Keratinocyte (primary cell): ENCODE results near the gene TLL1. TPM values are rescaled to one million over a fixed set of nuclear protein-coding genes. Genes with fewer than 3 reads are reported as not detected.

Source experiments
- DNase-seq: peaks from one replicate; pipeline ENCODE4 v3.0.0-alpha.2; 2011; ENCODE audit warnings: low read depth, missing footprints, low spot score
- FAIRE-seq: peaks from 2 replicates; lab custom pipeline; 2011; peaks lifted over from hg19 to GRCh38; lab: Jason Lieb, UNC
- H2AFZ ChIP-seq: 2 replicates; pipeline ENCODE4 v1.6.0; 2012; ENCODE audit warnings: low read length, control low read depth, inconsistent platforms; ENCODE audit not compliant: control insufficient read depth
- H3K27ac ChIP-seq: 2 replicates; pipeline ENCODE4 v1.5.1; 2011; ENCODE audit warnings: low read length; ENCODE audit not compliant: control insufficient read depth, insufficient read depth
- H3K27me3 ChIP-seq: 3 replicates; pipeline ENCODE4 v1.6.0; 2011; ENCODE audit warnings: low read length; ENCODE audit not compliant: control insufficient read depth, insufficient read depth; ENCODE audit errors: extremely low read depth
- H3K36me3 ChIP-seq, 2 experiments: 2 replicates in 1 of 2; 3 replicates in 1 of 2; pipeline ENCODE4 v1.5.1; 2011; ENCODE audit warnings: low read length in 2 of 2, mild to moderate bottlenecking in 1 of 2; ENCODE audit not compliant: control insufficient read depth in 2 of 2, insufficient read depth in 2 of 2; ENCODE audit errors: extremely low read depth in 1 of 2
- H3K4me1 ChIP-seq: 3 replicates; pipeline ENCODE4 v1.5.1; 2011; ENCODE audit warnings: low read length; ENCODE audit not compliant: control insufficient read depth, insufficient read depth; ENCODE audit errors: extremely low read depth
- H3K4me2 ChIP-seq: 3 replicates; pipeline ENCODE4 v1.6.0; 2011; ENCODE audit warnings: low read depth, low read length; ENCODE audit not compliant: control insufficient read depth, insufficient read depth; ENCODE audit errors: extremely low read depth
- H3K4me3 ChIP-seq, 3 experiments: fragments of 200-600 bp in 1 of 3; sonication (generic) in 1 of 3; 2 replicates in 2 of 3; 3 replicates in 1 of 3; pipeline ENCODE4 v1.5.1; 2011 to 2016; ENCODE audit warnings: low read length in 3 of 3, mild to moderate bottlenecking in 3 of 3, control low read depth in 2 of 3, inconsistent platforms in 1 of 3, low read depth in 1 of 3, mixed read lengths in 1 of 3, mixed run types in 1 of 3, moderate library complexity in 1 of 3; ENCODE audit not compliant: control insufficient read depth in 2 of 3, insufficient read depth in 2 of 3; ENCODE audit errors: extremely low read depth in 1 of 3
- H3K79me2 ChIP-seq: 2 replicates; pipeline ENCODE4 v1.6.0; 2012; ENCODE audit warnings: low read length; ENCODE audit not compliant: control insufficient read depth, insufficient read depth
- H3K9ac ChIP-seq: 3 replicates; pipeline ENCODE4 v1.6.0; 2011; ENCODE audit warnings: low read length; ENCODE audit not compliant: control insufficient read depth, insufficient read depth; ENCODE audit errors: extremely low read depth
- H3K9me1 ChIP-seq: 3 replicates; pipeline ENCODE4 v1.6.0; 2011; ENCODE audit warnings: low read length; ENCODE audit not compliant: control insufficient read depth, insufficient read depth; ENCODE audit errors: extremely low read depth
- H3K9me3 ChIP-seq: 2 replicates; pipeline ENCODE4 v1.5.1; 2012; ENCODE audit warnings: low read depth, low read length; ENCODE audit not compliant: control insufficient read depth
- H4K20me1 ChIP-seq: 3 replicates; pipeline ENCODE4 v1.6.0; 2011; ENCODE audit warnings: low read length; ENCODE audit not compliant: control insufficient read depth, insufficient read depth; ENCODE audit errors: extremely low read depth
- CTCF ChIP-seq, 3 experiments: IDR thresholded peaks in 1 of 3; conservative IDR thresholded peaks in 1 of 3; optimal IDR thresholded peaks in 1 of 3; 2 replicates in 2 of 3; 3 replicates in 1 of 3; pipeline versions ENCODE3 to v1.5.1; 2011; ENCODE audit warnings: low read length in 3 of 3, mild to moderate bottlenecking in 3 of 3, moderate library complexity in 2 of 3, control low read depth in 1 of 3, inconsistent platforms in 1 of 3; ENCODE audit not compliant: insufficient read depth in 2 of 3; ENCODE audit errors: extremely low read depth in 1 of 3
- EZH2 ChIP-seq: IDR thresholded peaks from one replicate; pipeline ENCODE4 v1.6.1; 2012; ENCODE audit warnings: inconsistent platforms, mild to moderate bottlenecking, low read length, moderate library complexity
- dilution Hi-C: fragments of 300-500 bp; cut with MboI; formaldehyde crosslinking; loops from one replicate; pipeline ENCODE4 v1.7.0; 2020; ENCODE audit warnings: low sequenced_read_pairs; ENCODE audit not compliant: extremely low pct_ligation_motif_present
- polyA plus RNA-seq, 5 experiments: library from polyadenylated mRNA; depleted of rRNA in 3 of 5; stranded (reverse) in 3 of 5; stranded (forward) in 1 of 5; unstranded in 1 of 5; fragments of >200 nt; gene quantifications; 1 replicate in 1 of 5; 2 replicates in 3 of 5; 3 replicates in 1 of 5; pipeline versions ENCODE4 v1.2.1 to v1.2.3, GENCODE V29; 2011 to 2012; ENCODE audit warnings: missing spikeins in 2 of 5, low read depth in 1 of 5, low replicate concordance in 1 of 5

The TLL1 gene
- polyA plus RNA-seq, 1 donor (not counting 4 experiments of a cell fraction or from before 2014, with no cell fraction given), result 1.5 TPM

- no peak for FAIRE-seq
- Histone ChIP-seq H3K36me3 (no peaks in the 10 kb centered on the region), H3K9me3 (no peaks in the 10 kb centered on the region), H3K4me3 (no peak overlapping the region), H4K20me1 (no peaks in the 10 kb centered on the region), H3K9ac (no peak overlapping the region), H3K9me1 (no peaks in the 10 kb centered on the region), H3K27ac (no peak overlapping the region), H3K27me3 (no peaks in the 10 kb centered on the region), H3K79me2 (no peaks in the 10 kb centered on the region), H2AFZ (no peak overlapping the region), H3K4me1 (no peaks in the 10 kb centered on the region), H3K4me2 (no peak overlapping the region)
- no peak for DNase-seq
- TF ChIP-seq EZH2 (no peak), CTCF (optimal IDR thresholded peaks at IDR 0.05 in 1 of 3, IDR thresholded peaks at IDR 0.05 in 1 of 3, conservative IDR thresholded peaks at IDR 0.05 in 1 of 3; ENCODE audit: extremely low read depth in 1 of 3, insufficient read depth in 2 of 3, low read length in 3 of 3) (no peak)
- dilution Hi-C loops, result no loop called here
These were observed 11.7 kb upstream of the TLL1 start for GRCh38 chr4:165861363-165861762.

- H3K27ac ChIP-seq, result no peak overlapping the region
These were observed 8.8 kb upstream of the TLL1 start for GRCh38 chr4:165864271-165864670.

More at GRCh38 chr4:165864271-165864670, 8.8 kb upstream of the TLL1 start:
- no peaks in the 10 kb centered on the region for H3K36me3 ChIP-seq
- DNase-seq (no peak), FAIRE-seq (no peak)
- no peaks in the 10 kb centered on the region for H3K79me2 ChIP-seq
- no peaks in the 10 kb centered on the region for H3K9me3 ChIP-seq
- dilution Hi-C loops, result no loop called here
- H2AFZ ChIP-seq, result no peak overlapping the region
- no peaks in the 10 kb centered on the region for H3K27me3 ChIP-seq
- H3K9ac ChIP-seq, result no peak overlapping the region
- TF ChIP-seq EZH2 (no peak), CTCF (optimal IDR thresholded peaks at IDR 0.05 in 1 of 3, IDR thresholded peaks at IDR 0.05 in 1 of 3, conservative IDR thresholded peaks at IDR 0.05 in 1 of 3; ENCODE audit: extremely low read depth in 1 of 3, insufficient read depth in 2 of 3, low read length in 3 of 3) (peak in 1 of 3 experiments; percentile 10)
- H3K4me3 ChIP-seq, result no peak overlapping the region
- no peak overlapping the region for H3K4me2 ChIP-seq
- H3K4me1 ChIP-seq, result no peaks in the 10 kb centered on the region
- H4K20me1 ChIP-seq, result no peaks in the 10 kb centered on the region
- H3K9me1 ChIP-seq, result no peaks in the 10 kb centered on the region
